NOMO-1 treated with DMSO at 0.1 percent for 48 hours (cell line): ENCODE results near the gene KLRK1.
"Not testable (repeated sequence)": the region's sequence is repeated elsewhere in the genome, so short reads cannot be mapped to it uniquely, and the experiment has no call there.

Source experiments
- DNase-seq: peaks from one replicate; lab custom pipeline; 2025; ENCODE audit not compliant: unreplicated experiment; lab: John Stamatoyannopoulos, UW

Gene KLRK1

DNA sequence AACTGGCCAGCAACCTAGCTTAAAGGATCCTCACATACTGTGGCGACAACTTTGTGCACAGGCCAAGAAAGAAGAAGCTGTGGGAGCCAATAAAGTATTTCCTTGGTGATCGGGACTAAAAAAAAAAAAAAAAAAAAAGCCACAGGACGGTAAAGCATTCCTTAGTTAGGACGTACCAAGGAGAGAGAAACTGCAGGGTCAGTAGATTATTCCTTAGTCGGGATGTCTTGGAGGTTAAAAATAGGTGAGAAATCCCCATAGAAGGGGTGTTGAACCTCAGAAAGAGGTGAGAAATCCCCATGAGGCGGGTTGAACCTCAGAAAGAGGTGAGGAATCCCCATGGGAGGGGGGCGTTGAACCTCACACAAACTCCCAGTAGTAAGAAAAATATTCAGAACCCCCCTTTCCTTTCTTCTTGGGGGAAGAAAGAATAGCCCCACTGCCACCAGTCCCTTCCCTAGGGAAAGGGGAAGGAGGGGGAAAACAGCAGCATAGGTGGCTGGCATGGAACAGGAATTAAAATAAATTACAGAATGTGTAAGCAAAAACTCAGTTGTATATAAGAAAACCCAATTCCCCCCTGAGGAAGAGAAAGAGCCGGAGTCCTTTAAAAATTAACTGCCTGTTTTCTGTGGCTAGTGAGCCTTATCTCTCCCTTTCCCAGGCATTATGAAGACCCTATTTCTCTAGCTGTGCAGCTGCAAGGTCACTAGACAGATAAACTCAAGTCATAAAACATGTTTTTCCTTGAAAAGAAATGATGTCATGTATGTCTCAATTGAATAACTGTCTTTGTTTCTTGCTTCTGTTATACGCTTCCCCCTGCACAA is 26.8 kb downstream of the KLRK1 start:
- DNase-seq: no peak

DNA sequence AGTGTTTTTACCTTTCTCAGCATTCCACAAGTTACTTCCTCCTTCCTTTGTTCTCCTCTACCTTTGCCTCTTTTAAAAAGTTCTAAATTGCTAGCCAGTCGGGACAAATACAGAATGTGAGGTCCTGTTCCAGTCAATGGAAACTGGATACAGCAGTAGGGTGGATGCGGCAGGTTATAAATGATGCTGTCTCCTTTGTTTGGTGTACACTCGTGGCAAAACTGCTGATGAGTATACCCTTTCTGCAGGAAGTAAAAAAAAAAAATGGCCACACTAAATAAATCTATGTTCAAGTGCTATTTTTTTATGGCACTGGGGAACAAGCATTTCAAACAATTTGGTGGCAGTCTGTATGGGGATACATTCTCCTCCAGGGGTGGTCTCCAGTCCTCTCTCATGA is 27.5 kb downstream of the KLRK1 start:
- no peak for DNase-seq

DNA sequence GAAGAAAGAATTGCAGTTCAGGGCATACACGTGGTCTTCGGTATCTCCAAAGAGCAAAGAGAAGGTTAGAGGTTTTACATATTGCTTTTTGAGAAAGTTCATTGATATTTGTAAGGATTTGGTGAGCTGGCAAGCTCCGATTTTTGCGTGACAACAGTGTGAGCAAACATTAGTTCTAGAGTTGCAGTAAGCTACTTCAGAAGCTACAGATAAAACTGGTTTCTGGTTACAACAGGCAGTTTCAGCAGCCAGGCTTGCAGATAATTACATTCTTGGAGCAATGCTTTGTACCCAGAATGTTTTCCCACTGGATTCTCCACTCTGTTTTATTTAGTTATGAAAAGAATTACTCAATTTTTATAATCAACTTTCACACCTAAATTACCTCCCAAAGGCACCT is 28.2 kb downstream of the KLRK1 start:
- DNase-seq: no peak

DNA sequence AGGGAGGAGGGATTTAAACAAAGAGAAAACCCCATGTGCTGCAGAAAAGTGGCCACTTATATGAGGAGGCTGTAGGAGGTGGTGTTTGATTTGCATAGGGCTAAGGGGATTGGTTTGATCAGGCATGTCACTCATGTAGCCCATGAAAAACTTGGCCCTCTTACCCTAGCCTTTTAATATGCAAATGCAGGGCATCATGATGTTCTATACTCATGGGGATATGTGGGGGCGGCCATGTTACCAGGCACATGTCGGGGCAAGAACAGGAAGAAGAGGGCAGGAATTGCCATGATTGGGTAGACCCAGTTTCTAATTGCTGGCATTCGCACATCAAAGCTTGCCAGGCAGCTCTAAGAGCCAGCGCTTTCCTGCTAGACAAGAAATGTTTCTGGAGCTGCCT is 28.8 kb downstream of the KLRK1 start:
- DNase-seq: no peak

DNA sequence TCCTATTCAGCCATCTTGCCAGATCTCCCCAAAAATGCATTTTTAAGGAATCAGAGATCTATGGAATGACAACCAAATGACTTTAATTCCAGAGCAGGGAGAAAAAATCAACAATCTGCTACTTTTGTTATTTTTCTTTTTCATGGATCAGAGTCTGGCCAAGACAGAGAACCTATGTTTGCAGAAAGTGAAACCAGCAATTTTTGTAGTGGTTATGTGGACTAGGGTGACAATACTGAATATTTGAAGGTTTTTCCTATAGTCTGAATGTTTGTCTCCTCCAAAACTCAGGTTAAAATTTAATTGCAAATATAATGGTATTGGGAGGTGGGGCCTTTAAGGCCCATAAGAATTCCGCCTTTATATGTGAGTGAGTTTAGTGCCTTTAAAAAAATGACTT is 30.9 kb downstream of the KLRK1 start:
- DNase-seq: no peak

DNA sequence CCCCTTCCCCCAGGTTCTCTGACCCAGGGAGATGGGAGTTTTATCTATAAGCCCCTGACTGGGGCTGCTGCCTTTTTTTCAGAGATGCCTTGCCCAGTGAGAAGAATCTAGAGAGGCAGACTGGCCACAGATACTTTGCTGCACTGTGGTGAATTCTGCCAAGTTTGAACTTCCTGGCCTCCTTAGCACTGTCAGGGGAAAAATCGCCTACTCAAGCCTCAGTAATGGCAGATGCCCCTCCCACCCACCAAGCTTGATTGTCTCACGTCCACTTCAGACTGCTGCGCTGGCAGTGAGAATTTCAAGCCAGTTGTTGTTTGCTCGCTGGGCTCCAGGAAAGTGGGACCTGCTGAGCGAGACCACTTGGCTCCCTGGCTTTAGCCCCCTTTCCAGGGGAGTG is 31.7 kb downstream of the KLRK1 start:
- DNase-seq: no peak

DNA sequence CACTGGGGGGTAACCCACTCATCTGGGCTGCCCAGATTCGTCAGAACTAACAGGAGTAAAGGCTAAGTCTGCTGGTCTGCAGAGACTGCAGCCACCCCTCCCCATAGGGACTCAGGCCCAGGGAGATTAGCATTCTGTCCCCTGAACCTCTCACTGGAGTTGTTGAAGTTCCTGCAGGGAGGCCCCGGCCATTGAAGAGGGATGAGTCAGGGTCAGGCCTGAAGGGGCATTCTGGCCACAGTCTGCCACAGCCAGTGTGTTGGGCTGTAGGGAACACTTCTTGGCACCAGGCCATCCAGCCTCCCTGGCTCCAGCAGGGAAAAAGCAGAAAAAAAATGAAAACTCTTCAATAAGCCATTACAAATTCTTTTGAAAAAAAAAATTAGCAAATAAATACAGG is 35.3 kb downstream of the KLRK1 start:
- no peak for DNase-seq

DNA sequence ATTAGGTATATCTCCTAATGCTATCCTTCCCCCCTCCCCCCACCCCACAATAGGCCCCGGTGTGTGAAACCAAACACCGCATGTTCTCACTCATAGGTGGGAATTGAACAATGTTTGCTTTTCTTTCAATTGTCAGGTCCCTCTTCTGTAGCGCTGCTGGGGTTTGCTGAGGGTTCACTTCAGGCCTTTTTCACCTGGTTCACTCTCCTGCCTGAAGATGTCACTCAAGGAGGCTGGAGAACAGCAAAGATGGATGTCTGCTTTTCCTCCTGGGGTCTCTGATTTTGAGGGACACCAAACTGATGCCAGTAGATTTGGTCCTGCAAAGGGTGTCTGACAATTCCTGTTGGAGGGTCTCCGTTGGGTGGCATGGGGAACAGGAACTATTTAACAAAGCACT is 35.8 kb downstream of the KLRK1 start:
- DNase-seq: no peak

DNA sequence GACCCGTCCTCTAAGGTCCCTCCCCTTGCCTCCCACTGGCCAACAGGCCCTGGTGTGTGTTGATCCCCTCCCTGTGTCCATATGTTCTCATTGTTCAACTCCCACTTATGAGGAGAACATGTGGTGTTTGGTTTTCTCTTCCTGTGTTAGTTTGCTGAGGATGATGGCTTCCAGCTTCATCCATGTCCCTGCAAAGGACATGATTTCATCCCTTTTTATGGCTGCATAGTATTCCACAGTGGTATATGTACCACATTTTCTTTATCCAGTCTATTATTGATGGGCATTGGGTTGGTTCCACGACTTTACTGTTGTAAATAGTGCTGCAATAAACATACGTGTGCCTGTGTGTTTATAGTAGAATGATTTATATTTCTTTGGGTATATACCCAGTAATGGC is 38.4 kb downstream of the KLRK1 start:
- DNase-seq: not testable (repeated sequence)

DNA sequence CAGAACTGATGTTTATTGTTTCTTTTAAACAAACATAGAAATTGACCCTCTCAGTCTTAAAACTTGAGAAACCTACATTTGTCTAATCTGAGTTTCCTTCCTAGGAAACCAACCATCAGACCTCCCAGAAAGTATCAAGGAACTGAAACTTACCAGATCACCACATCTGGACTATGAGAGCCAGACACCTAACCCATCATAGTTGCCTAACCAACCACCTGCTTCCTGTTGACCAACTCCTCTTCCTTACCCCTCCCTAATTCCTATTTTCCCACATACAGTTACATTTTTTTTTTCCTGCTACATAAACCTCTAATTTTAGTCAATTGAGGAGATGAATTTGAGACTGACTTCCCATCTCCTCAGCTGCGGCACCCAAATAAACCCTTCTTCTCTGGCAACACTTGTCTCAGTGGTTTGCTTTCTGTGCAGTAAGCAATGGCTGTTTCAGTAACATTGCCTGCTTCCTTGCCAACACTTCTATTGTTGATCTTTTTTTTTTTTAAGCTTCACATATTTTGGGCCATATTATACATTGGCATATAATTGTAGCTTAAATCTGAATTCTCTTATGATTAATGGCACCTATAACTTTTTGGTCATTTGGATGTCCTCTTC is 47.8 kb downstream of the KLRK1 start:
- peak; percentile 81 for DNase-seq

DNA sequence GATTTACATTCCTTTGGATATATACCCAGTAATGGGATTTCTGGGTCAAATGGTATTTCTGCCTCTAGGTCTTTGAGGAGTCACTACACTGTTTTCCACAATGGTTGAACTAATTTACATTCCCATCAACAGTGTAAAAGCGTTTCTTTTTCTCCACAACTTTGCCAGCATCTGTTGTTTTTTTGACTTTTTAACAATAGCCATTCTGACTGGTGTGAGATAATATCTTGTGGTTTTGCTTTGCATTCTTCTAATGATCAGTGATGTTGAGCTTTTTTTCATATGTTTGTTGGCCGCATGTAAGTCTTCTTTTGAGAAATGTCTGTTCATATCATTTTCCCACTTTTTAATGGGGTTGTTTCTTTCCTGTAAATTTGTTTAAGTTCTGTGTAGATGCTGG is 48.9 kb downstream of the KLRK1 start:
- DNase-seq: not testable (repeated sequence)

DNA sequence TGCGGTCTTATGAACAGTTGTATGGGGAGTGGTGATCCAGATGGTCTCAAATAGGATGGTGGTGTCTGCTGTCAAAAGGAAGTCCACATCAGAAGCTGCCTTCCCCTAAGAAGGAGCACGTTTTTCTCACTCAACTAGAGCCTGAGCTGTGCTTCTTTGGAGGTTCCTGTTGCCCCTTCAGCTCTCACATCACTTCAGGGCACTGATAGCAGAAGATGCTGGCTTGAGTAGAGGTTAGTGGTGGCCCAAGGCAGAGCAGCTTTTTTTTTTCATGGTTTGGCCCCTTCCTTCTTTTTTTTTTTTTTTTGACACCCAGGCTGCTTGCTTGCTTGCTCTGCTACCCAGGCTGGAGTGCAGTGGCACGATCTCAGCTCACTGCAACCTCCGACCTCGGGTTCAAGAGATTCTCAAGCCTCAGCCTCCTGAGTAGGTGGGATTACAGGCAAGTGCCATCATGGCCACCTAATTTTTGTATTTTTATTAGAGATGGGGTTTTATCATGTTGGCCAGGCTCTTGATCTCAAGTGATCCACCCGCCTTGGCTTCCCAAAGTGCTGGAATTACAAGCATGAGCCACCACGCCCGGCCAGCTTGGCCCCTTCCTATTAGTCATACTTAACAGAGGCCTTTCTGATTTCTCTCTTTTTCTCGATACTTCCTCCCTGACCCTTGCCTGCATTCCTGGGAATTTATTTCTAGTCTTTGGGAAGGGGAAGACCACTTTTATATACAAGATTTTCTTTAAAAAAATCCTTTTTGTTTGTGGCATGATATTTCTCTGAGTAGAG is 50.6 kb downstream of the KLRK1 start:
- DNase-seq: no peak

DNA sequence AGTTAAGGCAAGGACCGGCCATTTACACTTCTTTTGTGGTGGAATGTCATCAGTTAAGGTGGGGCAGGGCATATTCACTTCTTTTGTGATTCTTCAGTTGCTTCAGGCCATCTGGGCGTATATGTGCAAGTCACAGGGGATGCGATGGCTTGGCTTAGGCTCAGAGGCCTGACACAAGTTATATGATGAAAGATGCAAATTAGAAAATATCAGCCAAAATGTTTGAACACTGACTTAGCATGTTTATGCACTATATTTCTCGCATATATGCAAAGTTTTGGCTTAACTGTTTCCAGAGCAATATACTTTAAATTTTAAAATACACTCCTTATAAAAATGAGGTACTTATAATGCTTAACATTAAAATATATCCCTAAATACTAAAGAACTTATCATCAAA is 51.4 kb downstream of the KLRK1 start:
- DNase-seq: not testable (repeated sequence)

DNA sequence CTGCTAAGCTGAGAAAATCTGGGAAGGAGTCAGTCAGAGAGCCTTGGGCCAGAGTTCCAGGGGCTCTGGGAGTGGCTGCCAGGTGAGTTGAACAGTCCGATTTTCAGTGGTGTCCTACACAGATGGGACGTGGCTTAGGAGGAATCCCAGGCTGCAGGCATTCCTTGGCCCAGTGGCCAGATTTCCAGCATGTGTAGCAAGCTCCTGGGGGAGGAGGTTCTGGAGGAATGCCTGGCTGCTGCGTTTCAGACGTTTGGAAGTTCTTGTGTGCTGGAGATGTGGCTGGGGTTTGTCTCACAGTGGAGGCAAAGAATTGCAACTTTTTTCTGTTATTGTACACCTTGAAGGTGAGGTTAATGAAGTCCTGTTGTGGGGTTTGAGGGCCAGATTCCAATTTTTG is 53.6 kb downstream of the KLRK1 start:
- DNase-seq: not testable (repeated sequence)

DNA sequence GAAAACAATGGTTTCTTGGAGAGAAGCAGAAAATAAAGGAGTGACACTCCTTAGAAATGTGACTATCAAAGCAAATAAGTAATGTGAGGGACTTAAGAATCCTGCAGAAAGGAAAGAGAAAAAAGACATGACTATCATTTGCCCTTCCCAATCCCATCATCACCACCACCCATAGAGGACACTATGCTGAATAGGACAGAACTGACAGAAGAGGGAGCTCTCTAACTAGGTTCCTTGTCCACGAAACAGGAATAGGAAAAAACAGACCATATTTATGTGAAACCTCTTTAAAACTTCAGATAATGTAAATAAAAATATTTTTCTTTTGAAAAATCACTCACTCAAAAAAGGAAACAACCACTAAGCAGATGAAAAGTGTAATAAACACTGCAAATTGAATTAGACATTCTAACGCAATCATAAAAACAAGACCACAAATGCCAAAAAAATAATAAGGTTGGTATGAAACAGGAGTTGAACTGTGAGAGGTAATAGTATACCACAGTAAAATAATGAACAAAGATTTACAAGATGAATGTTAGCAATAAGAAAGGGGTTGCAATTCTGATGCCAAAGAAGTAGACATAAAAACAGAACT is 58.1 kb downstream of the KLRK1 start:
- peak; percentile 66 for DNase-seq

DNA sequence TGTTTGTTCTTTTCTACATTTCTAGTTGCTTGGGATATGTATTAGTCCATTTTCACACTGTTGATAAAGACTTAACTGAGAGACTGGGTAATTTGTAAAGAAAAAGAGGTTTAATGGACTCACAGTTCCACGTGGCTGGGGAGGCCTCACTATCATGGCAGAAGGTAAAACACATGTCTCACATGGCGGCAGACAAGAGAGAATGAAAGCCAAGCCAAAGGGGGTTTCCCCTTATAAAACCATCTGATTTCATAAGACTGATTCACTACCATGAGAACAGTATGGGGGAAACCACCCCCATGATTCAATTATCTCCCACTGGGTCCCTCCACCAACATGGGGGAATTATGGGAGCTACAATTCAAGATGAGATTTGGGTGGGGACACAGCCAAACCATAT is 61.1 kb downstream of the KLRK1 start:
- not testable (repeated sequence) for DNase-seq
